ENCODE results near the gene GJB1. TPM values are rescaled to one million over a fixed set of nuclear protein-coding genes. Genes with fewer than 3 reads are reported as not detected.

Gene GJB1
- polyA plus RNA-seq, 1 donor from 2014 or later, result not detected

DNA sequence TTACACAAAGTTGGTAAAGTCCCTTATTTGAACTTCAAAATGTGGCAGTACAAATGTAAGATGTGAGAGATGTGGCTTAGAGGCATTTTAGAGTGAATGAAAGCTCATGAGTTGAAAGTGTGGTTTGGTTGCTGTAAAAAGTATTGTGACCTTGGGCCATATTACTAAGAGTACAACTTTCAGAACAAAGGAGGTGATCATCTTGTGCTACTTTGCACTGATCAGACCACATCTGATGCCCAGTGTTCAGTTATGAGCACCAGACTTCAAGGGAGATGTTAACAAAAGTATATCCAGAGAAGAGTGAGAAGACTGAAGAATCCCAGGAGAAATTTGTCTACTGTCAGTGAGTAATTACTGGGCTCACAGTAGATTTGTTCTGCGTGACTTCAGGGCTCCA lies 48.2 kb upstream of the GJB1 start:
- no peaks in the 10 kb centered on the region for H3K9me3 ChIP-seq (ENCODE audit: low read length)
- no peak overlapping the region for H3K27ac ChIP-seq (ENCODE audit: low read length)
- H3K9me2 ChIP-seq (ENCODE audit: insufficient read depth, low read length), result no peaks in the 10 kb centered on the region
- no peak overlapping the region for H3K4me3 ChIP-seq (ENCODE audit: low read length)
- no peaks in the 10 kb centered on the region for H3K27me3 ChIP-seq (ENCODE audit: insufficient read depth, low read depth, low read length)
- no peaks in the 10 kb centered on the region for H3F3A ChIP-seq (ENCODE audit: insufficient read depth, low read length, poor library complexity, severe bottlenecking)
- H3K79me2 ChIP-seq (replicated peaks; ENCODE audit: insufficient read depth, low read length), result no peaks in the 10 kb centered on the region
- H3K36me3 ChIP-seq (ENCODE audit: insufficient read depth, low read length), result no peaks in the 10 kb centered on the region
- no peak overlapping the region for H3K4me2 ChIP-seq (ENCODE audit: low read length)
- H3K9ac ChIP-seq (ENCODE audit: low read length), result no peak overlapping the region
- TF ChIP-seq EP300 (conservative IDR thresholded peaks at IDR 0.05; ENCODE audit: poor library complexity, severe bottlenecking) (no peak), SMC3 (conservative IDR thresholded peaks at IDR 0.05; ENCODE audit: poor library complexity) (no peak), POLR2AphosphoS5 (IDR thresholded peaks at IDR 0.05) (no peak), MXI1 (conservative IDR thresholded peaks at IDR 0.05; ENCODE audit: poor library complexity, severe bottlenecking) (no peak), TAF1 (IDR thresholded peaks at IDR 0.05; ENCODE audit: low read depth) (no peak), RAD21 (conservative IDR thresholded peaks at IDR 0.05) (no peak), EZH2 (IDR thresholded peaks at IDR 0.05; ENCODE audit: borderline replicate concordance, insufficient read depth, low read length, poor library complexity, severe bottlenecking) (no peak)
- TF ChIP-seq, protein P1, sequence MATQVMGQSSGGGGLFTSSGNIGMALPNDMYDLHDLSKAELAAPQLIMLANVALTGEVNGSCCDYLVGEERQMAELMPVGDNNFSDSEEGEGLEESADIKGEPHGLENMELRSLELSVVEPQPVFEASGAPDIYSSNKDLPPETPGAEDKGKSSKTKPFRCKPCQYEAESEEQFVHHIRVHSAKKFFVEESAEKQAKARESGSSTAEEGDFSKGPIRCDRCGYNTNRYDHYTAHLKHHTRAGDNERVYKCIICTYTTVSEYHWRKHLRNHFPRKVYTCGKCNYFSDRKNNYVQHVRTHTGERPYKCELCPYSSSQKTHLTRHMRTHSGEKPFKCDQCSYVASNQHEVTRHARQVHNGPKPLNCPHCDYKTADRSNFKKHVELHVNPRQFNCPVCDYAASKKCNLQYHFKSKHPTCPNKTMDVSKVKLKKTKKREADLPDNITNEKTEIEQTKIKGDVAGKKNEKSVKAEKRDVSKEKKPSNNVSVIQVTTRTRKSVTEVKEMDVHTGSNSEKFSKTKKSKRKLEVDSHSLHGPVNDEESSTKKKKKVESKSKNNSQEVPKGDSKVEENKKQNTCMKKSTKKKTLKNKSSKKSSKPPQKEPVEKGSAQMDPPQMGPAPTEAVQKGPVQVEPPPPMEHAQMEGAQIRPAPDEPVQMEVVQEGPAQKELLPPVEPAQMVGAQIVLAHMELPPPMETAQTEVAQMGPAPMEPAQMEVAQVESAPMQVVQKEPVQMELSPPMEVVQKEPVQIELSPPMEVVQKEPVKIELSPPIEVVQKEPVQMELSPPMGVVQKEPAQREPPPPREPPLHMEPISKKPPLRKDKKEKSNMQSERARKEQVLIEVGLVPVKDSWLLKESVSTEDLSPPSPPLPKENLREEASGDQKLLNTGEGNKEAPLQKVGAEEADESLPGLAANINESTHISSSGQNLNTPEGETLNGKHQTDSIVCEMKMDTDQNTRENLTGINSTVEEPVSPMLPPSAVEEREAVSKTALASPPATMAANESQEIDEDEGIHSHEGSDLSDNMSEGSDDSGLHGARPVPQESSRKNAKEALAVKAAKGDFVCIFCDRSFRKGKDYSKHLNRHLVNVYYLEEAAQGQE (IDR thresholded peaks at IDR 0.05; ENCODE audit: borderline replicate concordance), result no peak
- TF ChIP-seq, protein P2, sequence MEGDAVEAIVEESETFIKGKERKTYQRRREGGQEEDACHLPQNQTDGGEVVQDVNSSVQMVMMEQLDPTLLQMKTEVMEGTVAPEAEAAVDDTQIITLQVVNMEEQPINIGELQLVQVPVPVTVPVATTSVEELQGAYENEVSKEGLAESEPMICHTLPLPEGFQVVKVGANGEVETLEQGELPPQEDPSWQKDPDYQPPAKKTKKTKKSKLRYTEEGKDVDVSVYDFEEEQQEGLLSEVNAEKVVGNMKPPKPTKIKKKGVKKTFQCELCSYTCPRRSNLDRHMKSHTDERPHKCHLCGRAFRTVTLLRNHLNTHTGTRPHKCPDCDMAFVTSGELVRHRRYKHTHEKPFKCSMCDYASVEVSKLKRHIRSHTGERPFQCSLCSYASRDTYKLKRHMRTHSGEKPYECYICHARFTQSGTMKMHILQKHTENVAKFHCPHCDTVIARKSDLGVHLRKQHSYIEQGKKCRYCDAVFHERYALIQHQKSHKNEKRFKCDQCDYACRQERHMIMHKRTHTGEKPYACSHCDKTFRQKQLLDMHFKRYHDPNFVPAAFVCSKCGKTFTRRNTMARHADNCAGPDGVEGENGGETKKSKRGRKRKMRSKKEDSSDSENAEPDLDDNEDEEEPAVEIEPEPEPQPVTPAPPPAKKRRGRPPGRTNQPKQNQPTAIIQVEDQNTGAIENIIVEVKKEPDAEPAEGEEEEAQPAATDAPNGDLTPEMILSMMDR (IDR thresholded peaks at IDR 0.05; ENCODE audit: poor library complexity, severe bottlenecking), result no peak
- no peak overlapping the region for H2AFZ ChIP-seq (ENCODE audit: low read depth, low read length)
- H4K20me1 ChIP-seq (ENCODE audit: insufficient read depth), result no peaks in the 10 kb centered on the region

DNA sequence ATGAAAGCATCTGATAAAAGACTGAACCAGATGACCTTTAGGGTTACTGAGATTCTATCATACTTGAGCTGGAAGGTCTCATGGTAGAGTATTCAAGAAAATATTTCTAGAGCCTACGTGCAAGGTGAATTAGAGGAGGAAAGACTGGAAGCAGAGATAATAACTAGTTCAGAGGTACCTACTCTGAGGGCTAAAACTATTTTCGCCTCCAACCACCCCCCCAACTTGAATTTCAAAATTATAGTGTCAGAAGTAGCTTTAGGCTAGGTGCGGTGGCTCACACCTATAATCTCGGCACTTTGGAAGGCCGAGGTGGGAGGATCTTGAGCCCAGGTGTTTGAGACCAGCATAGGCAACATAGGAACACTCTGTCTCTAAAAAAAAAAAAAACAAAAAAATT lies 47.5 kb upstream of the GJB1 start:
- Histone ChIP-seq H3K4me2 (ENCODE audit: low read length) (no peak overlapping the region), H3K9ac (ENCODE audit: low read length) (no peak overlapping the region), H3K9me2 (ENCODE audit: insufficient read depth, low read length) (no peaks in the 10 kb centered on the region), H3K27me3 (ENCODE audit: insufficient read depth, low read depth, low read length) (no peaks in the 10 kb centered on the region), H2AFZ (ENCODE audit: low read depth, low read length) (no peak overlapping the region), H3F3A (ENCODE audit: insufficient read depth, low read length, poor library complexity, severe bottlenecking) (no peaks in the 10 kb centered on the region), H4K20me1 (ENCODE audit: insufficient read depth) (no peaks in the 10 kb centered on the region), H3K9me3 (ENCODE audit: low read length) (no peaks in the 10 kb centered on the region), H3K79me2 (replicated peaks; ENCODE audit: insufficient read depth, low read length) (no peaks in the 10 kb centered on the region), H3K4me3 (ENCODE audit: low read length) (no peak overlapping the region), H3K36me3 (ENCODE audit: insufficient read depth, low read length) (no peaks in the 10 kb centered on the region), H3K27ac (ENCODE audit: low read length) (no peak overlapping the region)
- TF ChIP-seq, protein P1 (IDR thresholded peaks at IDR 0.05; ENCODE audit: borderline replicate concordance), result no peak
